ENCODE results near the gene BORCS5.
"Not testable (repeated sequence)": the region's sequence is repeated elsewhere in the genome, so short reads cannot be mapped to it uniquely, and the experiment has no call there.

BORCS5 gene

GRCh38 chr12:12495536-12495935 lies 138.7 kb downstream of the BORCS5 start:
- no peak for DNase-seq

- no peak for DNase-seq
Observed at GRCh38 chr12:12498210-12498609, 141.3 kb downstream of the BORCS5 start.

DNA sequence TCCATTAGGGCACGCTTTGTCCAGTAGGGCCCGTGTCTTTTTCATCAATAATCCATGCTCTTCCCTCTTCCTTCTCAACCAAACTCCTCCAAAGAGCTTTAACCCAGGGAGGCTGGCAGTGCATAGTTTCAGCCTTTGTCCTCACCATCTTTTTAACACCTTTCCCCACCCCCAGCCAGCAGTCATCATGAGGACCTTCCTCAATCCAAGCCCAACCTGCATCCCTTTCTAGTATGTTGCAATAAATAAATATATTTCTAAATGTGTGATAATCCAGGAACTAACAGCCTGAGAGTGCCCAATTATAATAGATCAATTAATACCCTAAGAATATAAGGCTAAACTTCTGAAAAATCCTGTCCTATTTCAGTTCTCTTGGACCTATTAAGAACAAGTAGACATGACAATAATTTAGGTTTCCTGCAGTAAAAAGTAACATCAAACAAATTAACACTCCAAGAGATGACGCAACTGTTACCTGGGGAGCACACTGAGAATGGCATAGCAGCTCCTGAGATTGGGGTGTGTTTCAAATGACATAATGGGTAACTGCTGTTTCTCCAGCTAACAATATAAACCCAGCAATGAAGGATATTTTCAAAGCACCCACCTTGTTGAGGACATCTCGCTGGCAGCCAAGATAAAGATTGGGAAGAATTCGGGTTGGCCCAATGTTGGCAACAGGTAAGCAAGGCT lies 143.2 kb downstream of the BORCS5 start:
- no peak for DNase-seq

DNA sequence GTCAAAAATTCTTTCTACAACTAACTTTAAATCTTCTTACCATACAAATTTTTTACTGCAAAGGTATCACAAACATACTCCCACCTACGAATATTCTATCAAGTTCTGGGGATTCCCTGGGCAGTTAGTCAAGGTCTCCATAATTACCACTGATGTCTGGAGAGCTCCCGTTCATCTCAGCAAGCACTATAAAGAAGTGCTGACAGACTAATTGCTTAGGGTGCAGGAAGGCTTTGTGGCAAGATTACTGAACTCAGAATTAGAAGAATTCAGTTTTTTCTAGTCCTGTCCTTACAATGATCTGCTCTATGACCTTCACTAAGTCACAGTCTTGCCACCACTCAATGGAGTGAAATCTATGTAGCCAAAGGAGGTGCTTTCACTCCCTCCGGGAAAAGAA lies 144.2 kb downstream of the BORCS5 start:
- DNase-seq, result no peak

DNA sequence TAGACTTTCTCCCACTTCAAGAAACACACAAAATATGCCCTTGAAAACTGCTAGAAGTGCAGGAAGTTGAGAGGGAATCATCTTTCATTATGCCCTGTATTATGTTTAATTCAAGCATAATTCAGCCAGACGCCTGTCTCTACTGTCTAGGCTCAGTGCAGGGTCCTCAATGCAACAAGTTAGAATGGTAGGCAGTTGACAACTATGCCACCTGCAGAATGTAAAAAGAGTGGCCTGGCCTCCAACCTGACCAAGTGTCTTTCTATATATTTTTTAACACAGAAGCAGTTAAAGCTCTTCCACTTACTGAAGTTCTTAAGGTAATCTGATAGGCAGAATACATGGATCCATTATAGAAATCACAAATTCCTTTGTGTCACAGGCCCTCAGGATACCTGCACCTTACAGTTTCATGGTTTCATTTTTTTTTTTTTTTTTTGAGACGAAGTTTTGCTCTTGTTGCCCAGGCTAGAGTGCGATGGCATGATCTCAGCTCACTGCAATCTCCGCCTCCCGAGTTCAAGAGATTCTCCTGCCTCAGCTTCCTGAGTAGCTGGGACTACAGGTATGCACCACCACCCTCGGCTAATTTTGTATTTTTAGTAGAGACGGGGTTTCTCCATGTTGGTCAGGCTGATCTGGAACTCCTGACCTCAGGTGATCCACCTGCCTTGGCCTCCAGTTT lies 145.4 kb downstream of the BORCS5 start:
- DNase-seq, result not testable (repeated sequence)

GRCh38 chr12:12502815-12503151 lies 145.9 kb downstream of the BORCS5 start:
- DNase-seq, result no peak

- no peak for DNase-seq
Observed at GRCh38 chr12:12503384-12504078, 146.7 kb downstream of the BORCS5 start.

- DNase-seq, result peak; percentile 75
Observed at GRCh38 chr12:12505544-12506495, 148.9 kb downstream of the BORCS5 start.

GRCh38 chr12:12506496-12506890 lies 149.6 kb downstream of the BORCS5 start:
- peak; percentile 47 for DNase-seq

GRCh38 chr12:12507121-12507520 lies 150.2 kb downstream of the BORCS5 start:
- no peak for DNase-seq

DNA sequence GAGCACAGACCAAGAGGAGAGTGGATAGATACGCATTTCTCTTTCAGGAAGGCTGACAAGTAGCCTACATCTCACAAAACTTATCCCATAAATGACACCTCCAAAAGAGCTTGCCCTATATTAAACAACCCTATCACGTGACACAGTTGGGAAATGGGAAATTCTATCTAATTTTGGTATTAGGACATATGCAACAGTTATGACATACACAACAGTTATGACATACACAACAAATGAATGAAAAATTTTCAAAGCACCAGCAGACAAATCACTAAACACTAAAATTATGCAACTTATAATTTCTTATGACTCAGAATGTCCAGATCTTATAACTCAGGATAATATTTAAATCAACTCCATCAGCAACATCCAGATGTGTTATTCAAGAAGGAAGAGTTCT lies 151.7 kb downstream of the BORCS5 start:
- DNase-seq, result peak; percentile 29

DNA sequence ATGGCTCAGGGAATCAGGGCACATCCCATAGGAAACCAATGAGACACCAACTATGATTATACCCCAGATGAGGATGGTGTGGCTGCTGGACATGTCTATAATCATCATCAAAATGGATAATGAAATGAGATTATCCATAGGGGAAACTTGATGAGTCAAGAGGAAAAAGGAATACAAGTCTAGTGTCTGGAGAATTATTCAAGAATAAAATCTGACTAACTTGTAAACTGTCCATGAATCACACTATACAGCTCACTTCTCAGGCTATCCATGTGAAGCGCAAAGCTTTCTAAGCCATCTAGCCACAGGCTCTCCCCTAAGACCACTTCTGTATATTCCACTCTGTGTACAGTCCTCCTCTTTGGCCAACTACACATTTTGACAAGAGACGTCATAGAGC lies 153.3 kb downstream of the BORCS5 start:
- DNase-seq, result peak; percentile 83

DNA sequence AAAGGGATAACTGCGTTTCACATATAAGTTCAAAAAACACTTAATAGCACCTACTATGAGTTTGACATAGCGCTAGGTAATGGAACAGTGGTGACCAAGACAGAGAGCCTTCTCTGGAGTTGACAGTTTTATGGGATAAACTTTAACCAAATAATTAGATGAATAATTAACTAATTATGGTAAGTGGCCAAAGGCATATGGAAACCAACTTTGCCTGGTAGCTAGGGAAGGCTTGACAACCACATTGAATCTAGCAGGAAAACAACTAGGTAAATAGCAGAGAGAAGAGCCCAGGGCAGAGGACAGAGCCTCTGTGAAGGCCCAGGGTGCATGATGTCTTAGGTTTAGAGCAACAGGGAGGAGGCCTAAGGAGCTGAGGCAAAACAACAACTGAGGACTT lies 153.7 kb downstream of the BORCS5 start:
- DNase-seq, result no peak

DNA sequence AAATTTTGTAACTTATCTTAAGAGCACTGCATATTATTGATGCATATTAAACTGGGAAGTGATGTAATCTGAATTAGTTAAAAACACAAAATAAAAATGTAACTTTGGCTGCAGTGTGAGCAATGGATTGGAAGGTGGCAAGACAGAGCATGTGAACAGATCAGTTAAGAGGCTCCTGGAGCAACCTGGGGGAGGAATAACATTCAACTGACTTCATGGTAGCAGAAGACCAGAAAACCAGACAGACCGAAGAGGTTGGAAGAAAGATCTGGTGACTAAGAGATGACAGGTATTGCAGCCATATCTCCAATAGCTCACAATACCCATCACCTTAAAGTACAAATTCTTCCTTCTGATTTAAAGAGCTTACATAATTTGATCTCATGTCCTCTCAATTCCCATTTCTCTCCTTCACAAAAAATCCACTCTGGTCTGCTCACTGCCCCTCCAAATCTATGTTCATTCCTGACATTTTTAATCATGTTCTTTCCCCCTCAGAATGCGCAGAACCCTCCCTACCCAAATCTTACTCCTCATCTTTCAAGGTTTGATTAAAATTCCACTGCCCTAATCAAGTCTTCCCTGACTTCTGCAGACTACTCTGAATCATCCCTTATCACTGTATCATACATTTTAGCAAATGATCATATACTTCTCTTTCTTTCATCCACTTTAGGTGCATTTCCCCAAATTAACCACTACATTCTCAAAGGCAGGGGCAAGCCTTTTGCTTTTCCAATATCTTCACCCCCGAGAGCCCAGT lies 154.3 kb downstream of the BORCS5 start:
- DNase-seq, result no peak

GRCh38 chr12:12511895-12512711 lies 155.2 kb downstream of the BORCS5 start:
- no peak for DNase-seq

GRCh38 chr12:12513416-12514006 lies 156.6 kb downstream of the BORCS5 start:
- no peak for DNase-seq

- no peak for DNase-seq
Observed at GRCh38 chr12:12518464-12518845, 161.6 kb downstream of the BORCS5 start.

GRCh38 chr12:12518919-12519318 lies 162.0 kb downstream of the BORCS5 start:
- DNase-seq, result peak; percentile 12
